Right lobe of liver (tissue), 4 donors: ENCODE data around the gene CLIP4.

Experiments
- POLR2A ChIP-seq: fragments of 450-650 bp; IDR thresholded peaks from one replicate; pipeline ENCODE4 v1.6.1; 2017; ENCODE audit warnings: antibody characterized with exemption, mild to moderate bottlenecking
- TF ChIP-seq, protein P1 (sequence below), 4 donors: fragments of 200-600 bp in 3 of 4; fragments of 450-650 bp in 1 of 4; IDR thresholded peaks; one replicate each; pipeline versions ENCODE4 v1.5.1 to v1.8.0; 2016 to 2022; ENCODE audit warnings: antibody characterized with exemption in 4 of 4, mild to moderate bottlenecking in 2 of 4
- donor health status: DM: no; HTN: no; CAD: no.
- donor health status: DM: no; HTN: no; CAD: no.
- donor health status: DM: no; HTN: yes; CAD: no.

GRCh38 chr2:29129586-29130281, 14.5 kb downstream of the CLIP4 start:
- TF ChIP-seq POLR2A = no peak
- TF ChIP-seq, protein P1, sequence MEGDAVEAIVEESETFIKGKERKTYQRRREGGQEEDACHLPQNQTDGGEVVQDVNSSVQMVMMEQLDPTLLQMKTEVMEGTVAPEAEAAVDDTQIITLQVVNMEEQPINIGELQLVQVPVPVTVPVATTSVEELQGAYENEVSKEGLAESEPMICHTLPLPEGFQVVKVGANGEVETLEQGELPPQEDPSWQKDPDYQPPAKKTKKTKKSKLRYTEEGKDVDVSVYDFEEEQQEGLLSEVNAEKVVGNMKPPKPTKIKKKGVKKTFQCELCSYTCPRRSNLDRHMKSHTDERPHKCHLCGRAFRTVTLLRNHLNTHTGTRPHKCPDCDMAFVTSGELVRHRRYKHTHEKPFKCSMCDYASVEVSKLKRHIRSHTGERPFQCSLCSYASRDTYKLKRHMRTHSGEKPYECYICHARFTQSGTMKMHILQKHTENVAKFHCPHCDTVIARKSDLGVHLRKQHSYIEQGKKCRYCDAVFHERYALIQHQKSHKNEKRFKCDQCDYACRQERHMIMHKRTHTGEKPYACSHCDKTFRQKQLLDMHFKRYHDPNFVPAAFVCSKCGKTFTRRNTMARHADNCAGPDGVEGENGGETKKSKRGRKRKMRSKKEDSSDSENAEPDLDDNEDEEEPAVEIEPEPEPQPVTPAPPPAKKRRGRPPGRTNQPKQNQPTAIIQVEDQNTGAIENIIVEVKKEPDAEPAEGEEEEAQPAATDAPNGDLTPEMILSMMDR (IDR thresholded peaks at IDR 0.05) = no peak
